ENCODE data around the gene UCP3. TPM values are rescaled to one million over a fixed set of nuclear protein-coding genes. Genes with fewer than 3 reads are reported as not detected.
A peak's percentile ranks its signal among the peaks of the same experiment; 100 is the strongest.

UCP3 gene
- total RNA-seq, 1 donor from 2014 or later, result 2.6 TPM

DNA sequence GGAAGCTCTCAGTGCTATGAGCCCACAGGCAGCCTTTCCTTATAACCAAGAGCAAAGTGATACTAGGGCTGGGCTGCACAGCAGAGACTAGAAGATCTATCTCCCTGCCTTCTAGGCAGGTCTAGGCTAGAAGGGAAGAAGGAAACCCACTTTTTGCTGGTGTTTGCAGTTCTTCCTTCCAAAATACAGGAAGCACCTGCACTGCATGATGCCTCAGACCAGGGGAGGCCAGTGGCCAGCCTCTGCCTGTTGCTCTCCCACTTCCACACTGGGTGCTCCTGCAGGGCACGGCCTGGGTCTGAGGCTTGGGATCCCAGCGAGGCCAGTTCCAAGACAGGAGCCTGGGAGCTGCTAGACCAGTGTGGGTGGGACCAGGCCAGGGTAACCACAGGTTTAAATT lies 6.0 kb upstream of the UCP3 start:
- intact Hi-C loops (cut with micrococcal nuclease), result loop anchor here (10.0 kb wide), 1 partner anchor 390 kb away; no protein-coding TSS in a partner anchor
- peaks cover 73% of the 10 kb centered on the region for H3K4me1 Mint-ChIP-seq (ENCODE audit: low read depth)
- no peaks in the 10 kb centered on the region for H3K27me3 Mint-ChIP-seq (ENCODE audit: low read depth)
- H3K36me3 Mint-ChIP-seq (ENCODE audit: low read depth), result peaks cover 27% of the 10 kb centered on the region
- peak overlapping the region; percentile 13 for H3K27ac Mint-ChIP-seq
- no peaks in the 10 kb centered on the region for H3K9me3 Mint-ChIP-seq
- no peak overlapping the region for H3K4me3 Mint-ChIP-seq (ENCODE audit: low read depth)
- no peak for DNase-seq (ENCODE audit: low spot score)

DNA sequence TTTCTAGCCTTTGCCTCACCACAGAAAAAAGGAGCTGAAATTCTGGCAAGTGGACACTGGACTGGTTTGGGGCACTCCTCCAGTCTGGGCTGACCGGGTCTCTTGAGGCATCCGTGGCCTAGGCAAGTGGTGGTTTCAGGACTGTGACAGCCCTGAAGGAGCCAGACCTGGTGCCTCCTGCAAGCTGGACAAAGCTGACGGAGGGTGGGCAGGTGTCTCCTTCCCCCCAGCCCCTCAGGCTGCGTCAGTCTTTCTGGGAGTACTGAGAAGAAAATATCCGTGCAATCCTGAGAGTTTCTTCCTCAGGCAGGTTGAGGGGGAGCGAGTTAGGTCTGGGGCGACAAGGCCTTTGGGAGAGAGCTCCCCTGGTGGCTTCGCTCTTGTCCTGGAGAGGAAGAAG lies 4.3 kb upstream of the UCP3 start:
- peak overlapping the region; percentile 99 for H3K27ac Mint-ChIP-seq
- peaks cover 86% of the 10 kb centered on the region for H3K4me1 Mint-ChIP-seq (ENCODE audit: low read depth)
- no peaks in the 10 kb centered on the region for H3K9me3 Mint-ChIP-seq
- intact Hi-C loops (cut with micrococcal nuclease), result loop anchor here (10.0 kb wide), 1 partner anchor 392 kb away; no protein-coding TSS in a partner anchor
- no peaks in the 10 kb centered on the region for H3K27me3 Mint-ChIP-seq (ENCODE audit: low read depth)
- DNase-seq (ENCODE audit: low spot score), result no peak
- peaks cover 25% of the 10 kb centered on the region for H3K36me3 Mint-ChIP-seq (ENCODE audit: low read depth)
- H3K4me3 Mint-ChIP-seq (ENCODE audit: low read depth), result no peak overlapping the region

DNA sequence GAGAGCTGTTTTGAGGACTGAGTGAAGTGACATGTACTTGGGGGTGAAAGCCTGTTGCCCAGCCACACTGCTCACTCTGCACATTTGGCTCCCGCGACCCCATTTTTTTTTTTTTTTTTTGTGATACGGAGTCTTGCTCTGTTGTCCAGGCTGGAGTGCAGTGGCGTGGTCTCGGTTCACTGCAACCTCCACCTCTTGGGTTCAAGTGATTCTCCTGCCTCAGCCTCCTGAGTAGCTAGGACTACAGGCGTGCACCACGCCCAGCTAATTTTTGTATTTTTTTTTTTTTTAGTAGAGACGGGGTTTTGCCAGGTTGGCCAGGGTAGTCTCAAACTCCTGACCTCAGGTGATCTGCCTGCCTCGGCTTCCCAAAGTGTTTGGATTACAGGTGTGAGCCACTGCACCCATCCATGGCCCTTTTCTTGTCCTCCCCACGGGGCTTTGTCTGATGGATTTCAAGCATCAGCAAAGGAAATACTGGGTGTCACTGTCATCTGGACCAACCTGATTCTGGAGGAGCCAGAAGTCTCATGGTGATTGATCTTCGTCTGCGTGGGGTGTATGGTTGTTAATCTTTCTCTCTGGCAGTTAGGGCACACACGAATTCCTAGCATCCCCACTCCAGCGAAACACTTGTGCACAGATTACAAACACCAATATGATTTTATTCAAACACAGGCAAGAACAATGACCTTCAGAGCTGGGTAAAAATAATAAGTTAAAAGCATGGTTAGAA lies 3.4 kb upstream of the UCP3 start:
- intact Hi-C loops (cut with micrococcal nuclease), result loop anchor here (10.0 kb wide), 1 partner anchor 393 kb away; no protein-coding TSS in a partner anchor
- no peaks in the 10 kb centered on the region for H3K9me3 Mint-ChIP-seq
- H3K4me3 Mint-ChIP-seq (ENCODE audit: low read depth), result no peak overlapping the region
- peaks cover 22% of the 10 kb centered on the region for H3K36me3 Mint-ChIP-seq (ENCODE audit: low read depth)
- H3K27ac Mint-ChIP-seq, result peak overlapping the region; percentile 99
- peaks cover 83% of the 10 kb centered on the region for H3K4me1 Mint-ChIP-seq (ENCODE audit: low read depth)
- DNase-seq (ENCODE audit: low spot score), result no peak
- no peaks in the 10 kb centered on the region for H3K27me3 Mint-ChIP-seq (ENCODE audit: low read depth)

DNA sequence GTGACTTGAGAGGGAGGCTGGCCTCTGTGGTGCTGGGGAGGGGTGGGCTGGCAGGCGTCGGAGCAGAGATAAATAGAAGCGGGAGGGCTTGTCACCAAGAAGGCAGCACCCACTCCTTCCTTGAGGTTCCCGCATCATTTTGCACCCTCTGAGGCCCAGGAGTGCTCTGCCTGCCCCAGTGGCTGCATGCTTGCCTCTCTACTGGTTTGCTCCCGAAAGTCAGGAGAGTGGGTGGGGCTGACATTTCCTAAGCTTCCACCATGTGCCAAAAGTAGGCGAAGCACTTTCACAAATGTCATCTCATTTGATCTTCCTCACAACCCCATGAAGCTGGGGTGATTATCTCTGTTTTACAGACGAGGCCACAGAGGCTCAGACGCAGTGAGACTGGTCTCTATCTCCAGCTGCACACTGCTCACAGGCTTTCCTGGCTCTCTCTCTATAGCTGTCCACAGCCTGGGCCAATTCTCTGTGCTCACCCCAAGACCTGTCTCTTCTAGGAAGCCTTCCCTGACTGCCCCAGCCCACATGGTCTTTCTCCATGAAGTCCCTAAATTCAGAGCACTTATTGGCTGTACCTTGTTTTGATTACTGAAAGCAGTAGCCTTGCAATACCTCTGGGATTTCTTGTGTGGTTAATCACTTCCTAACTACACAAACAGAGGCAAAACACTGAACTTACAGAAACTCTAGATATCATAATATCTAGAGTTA lies 2.6 kb upstream of the UCP3 start:
- H3K4me1 Mint-ChIP-seq (ENCODE audit: low read depth), result peaks cover 78% of the 10 kb centered on the region
- H3K4me3 Mint-ChIP-seq (ENCODE audit: low read depth), result peak overlapping the region; percentile 7
- DNase-seq (ENCODE audit: low spot score), result peak; percentile 52
- H3K27ac Mint-ChIP-seq, result peak overlapping the region; percentile 99
- peaks cover 15% of the 10 kb centered on the region for H3K36me3 Mint-ChIP-seq (ENCODE audit: low read depth)
- intact Hi-C loops (cut with micrococcal nuclease), result loop anchor here (1.0 to 10.0 kb wide), 5 partner anchors 9 to 393 kb away; no protein-coding TSS in a partner anchor
- H3K9me3 Mint-ChIP-seq, result no peaks in the 10 kb centered on the region
- H3K27me3 Mint-ChIP-seq (ENCODE audit: low read depth), result no peaks in the 10 kb centered on the region

DNA sequence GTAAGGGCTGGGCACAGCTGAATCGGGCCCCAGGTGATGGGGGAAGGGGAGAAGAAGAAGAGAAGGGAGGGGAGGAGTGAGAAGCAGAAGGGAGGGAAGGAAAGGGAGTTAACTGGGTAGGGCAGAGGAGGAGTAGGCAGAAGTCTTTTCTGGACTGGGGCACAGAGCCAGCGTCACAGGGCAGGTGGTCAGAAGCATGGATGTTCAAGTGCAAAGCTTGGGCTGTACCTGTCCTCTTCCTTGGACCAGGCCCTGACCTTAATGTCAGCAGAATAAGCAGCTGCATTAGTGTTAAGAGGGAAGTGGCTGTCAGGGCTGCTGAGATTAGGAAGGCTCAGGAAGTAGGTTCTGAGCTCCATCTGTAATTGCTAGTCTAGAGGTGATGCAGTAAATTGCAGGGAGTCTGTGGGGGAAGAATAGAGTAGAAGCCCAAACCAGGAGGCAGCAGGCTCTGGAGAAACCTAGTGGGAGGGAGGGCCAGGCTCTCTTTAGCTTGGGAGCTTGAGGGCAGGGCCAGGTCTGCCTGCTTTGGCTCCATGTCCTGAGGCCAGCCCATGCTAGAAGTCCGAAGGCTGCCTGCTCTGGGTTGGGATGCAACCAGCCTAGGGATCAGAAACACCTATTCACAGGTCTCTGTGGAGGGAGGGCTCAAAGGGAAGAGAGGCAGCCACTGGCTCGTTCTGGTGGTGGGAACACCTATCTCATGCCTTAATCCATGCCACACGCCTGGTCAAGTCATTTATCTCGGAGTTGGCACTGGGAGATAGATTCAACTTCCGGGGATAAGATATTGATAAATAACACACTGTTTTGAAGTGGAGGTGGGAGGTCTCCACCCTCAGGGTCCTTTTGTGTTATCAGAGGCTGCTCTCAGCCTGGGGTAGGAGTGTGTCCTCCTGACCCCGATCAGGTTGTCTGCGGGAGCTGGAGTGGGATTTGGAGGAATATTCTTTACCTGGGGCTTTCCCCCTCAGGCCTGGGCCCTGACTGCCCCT lies 1.7 kb upstream of the UCP3 start:
- peaks cover 72% of the 10 kb centered on the region for H3K4me1 Mint-ChIP-seq (ENCODE audit: low read depth)
- peaks cover 8% of the 10 kb centered on the region for H3K36me3 Mint-ChIP-seq (ENCODE audit: low read depth)
- H3K4me3 Mint-ChIP-seq (ENCODE audit: low read depth), result peak overlapping the region; percentile 37
- DNase-seq (ENCODE audit: low spot score), result no peak
- H3K27ac Mint-ChIP-seq, result peak overlapping the region; percentile 99
- H3K9me3 Mint-ChIP-seq, result no peaks in the 10 kb centered on the region
- H3K27me3 Mint-ChIP-seq (ENCODE audit: low read depth), result no peaks in the 10 kb centered on the region
- intact Hi-C loops (cut with micrococcal nuclease), result loop anchor here (1.0 to 10.0 kb wide), 5 partner anchors 10 to 394 kb away; no protein-coding TSS in a partner anchor

DNA sequence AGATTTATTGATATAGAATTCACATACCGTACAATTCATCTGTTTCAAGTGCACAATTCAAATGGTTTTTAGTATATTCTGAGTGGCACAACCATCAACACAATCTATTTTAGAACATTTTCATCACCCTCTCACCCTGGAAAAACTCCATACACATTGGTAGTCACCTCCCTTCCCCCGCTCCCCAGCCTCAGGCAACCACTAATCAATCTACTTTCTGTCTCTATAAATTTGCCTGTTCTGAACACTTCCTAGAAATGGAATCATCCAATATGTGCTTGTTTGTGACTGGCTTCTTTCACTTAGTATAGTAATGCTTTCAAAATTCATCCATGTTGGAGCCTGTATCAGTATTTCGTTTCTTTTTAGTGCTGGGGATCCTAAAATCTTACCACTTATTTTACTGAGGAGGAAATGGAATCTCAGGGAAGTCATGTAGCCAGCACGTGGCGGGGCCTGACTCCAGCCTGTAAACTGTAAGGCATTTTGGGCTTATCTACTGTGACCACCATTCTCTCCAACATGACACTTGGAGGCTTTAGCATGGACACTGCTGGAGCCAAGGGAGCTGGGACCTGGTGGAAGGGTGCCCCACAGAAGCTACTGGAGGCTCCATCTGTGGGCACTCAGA lies 905 bp upstream of the UCP3 start:
- H3K36me3 Mint-ChIP-seq (ENCODE audit: low read depth), result peaks cover 7% of the 10 kb centered on the region
- peak overlapping the region; percentile 99 for H3K27ac Mint-ChIP-seq
- intact Hi-C loops (cut with micrococcal nuclease), result loop anchor here (2.0 to 10.0 kb wide), 2 partner anchors 15 to 395 kb away; no protein-coding TSS in a partner anchor
- peaks cover 72% of the 10 kb centered on the region for H3K4me1 Mint-ChIP-seq (ENCODE audit: low read depth)
- no peak overlapping the region for H3K4me3 Mint-ChIP-seq (ENCODE audit: low read depth)
- H3K27me3 Mint-ChIP-seq (ENCODE audit: low read depth), result no peaks in the 10 kb centered on the region
- DNase-seq (ENCODE audit: low spot score), result no peak
- no peaks in the 10 kb centered on the region for H3K9me3 Mint-ChIP-seq

DNA sequence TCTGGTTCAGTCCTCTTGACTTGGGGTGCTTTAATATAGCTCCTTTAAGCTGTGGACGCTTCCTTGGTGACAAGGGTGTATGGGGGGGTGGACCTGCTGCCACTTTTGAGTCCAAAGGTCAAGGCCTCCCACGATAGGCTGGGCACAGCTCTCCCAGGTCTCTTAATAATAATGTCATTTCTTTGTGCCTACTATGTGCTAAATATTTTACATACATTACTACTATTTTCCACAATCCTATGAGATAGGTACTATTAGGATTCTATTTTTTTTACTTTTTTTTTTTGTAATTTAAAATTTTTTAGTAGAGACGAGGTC lies 304 bp upstream of the UCP3 start:
- H3K4me3 Mint-ChIP-seq (ENCODE audit: low read depth), result no peak overlapping the region
- intact Hi-C loops (cut with micrococcal nuclease), result no loop called here

DNA sequence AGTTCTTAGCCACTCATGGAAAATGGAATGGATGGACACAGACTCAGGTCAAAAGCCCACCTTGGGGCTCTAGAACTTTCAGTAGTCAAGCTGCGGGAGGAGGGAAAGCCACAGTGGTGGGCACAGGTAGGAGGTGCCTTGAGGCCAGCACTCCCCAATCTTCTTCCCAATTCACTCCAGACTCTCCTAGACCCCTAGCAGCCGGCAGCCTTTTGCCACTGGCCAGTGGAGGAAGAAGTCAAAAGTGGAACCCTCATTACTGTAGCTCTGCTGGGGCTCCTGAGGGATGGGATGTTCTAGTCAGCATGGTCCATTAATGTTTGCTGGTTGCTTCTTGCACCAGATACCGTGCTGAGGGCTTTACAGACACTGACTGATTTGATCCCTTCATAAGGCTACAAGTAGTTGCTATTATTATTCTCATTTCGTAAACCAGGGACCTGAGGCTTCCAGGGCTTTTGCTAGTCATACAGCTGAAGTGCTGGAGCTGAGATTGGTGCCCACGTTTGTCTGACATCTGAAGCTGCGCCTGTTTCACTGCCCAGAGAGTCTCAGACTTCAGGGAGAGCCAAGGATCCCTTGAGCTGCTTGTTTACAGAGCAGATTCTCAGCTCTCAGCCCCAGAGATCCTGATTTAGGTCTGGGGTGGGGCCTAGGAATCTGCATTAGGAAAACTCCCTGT lies 1.1 kb downstream of the UCP3 start:
- Mint-ChIP-seq H3K27ac (peak overlapping the region; percentile 24), H3K4me3 (ENCODE audit: low read depth) (no peak overlapping the region), H3K4me1 (ENCODE audit: low read depth) (peaks cover 68% of the 10 kb centered on the region), H3K9me3 (no peaks in the 10 kb centered on the region), H3K36me3 (ENCODE audit: low read depth) (peaks cover 12% of the 10 kb centered on the region), H3K27me3 (ENCODE audit: low read depth) (no peaks in the 10 kb centered on the region)
- DNase-seq (ENCODE audit: low spot score), result no peak
- intact Hi-C loops (cut with micrococcal nuclease), result no loop called here

More for the DNA sequence above, 304 bp upstream of the UCP3 start:
- Mint-ChIP-seq H3K27ac (peak overlapping the region; percentile 64), H3K4me1 (ENCODE audit: low read depth) (peaks cover 72% of the 10 kb centered on the region), H3K27me3 (ENCODE audit: low read depth) (no peaks in the 10 kb centered on the region), H3K36me3 (ENCODE audit: low read depth) (peaks cover 7% of the 10 kb centered on the region), H3K9me3 (no peaks in the 10 kb centered on the region)
- DNase-seq (ENCODE audit: low spot score), result no peak

DNA sequence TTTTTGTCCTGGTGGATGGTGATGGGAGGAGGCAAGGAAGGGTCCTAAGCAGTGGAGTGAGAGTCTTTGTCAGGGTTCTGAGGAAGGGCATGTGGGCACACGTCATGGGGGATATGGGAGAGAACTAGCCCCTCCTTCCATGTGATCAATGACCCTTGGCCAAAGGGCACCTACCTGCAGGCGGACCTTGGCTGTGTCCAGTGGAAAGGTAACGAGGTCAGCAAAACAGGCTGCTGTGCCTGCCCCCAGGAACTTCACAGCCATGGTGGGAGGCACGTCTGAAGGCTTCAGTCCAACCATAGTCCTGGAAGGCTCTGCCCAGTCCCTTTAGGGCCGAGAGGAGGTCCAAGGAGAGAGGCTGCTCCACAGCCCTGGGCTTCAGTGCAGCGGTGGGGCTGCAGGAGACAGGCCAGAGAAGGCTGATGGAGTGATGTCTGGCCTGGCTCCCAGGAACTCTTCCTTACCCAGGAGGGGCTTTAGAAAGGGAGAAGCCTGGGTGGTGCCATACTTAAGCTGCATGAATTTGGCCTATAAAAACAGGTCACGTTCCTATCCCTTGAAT lies 2.1 kb downstream of the UCP3 start:
- H3K9me3 Mint-ChIP-seq, result no peaks in the 10 kb centered on the region
- H3K27ac Mint-ChIP-seq, result peak overlapping the region; percentile 58
- DNase-seq (ENCODE audit: low spot score), result no peak
- H3K27me3 Mint-ChIP-seq (ENCODE audit: low read depth), result no peaks in the 10 kb centered on the region
- intact Hi-C loops (cut with micrococcal nuclease), result no loop called here
- H3K4me3 Mint-ChIP-seq (ENCODE audit: low read depth), result no peak overlapping the region
- peaks cover 15% of the 10 kb centered on the region for H3K36me3 Mint-ChIP-seq (ENCODE audit: low read depth)
- peaks cover 63% of the 10 kb centered on the region for H3K4me1 Mint-ChIP-seq (ENCODE audit: low read depth)

DNA sequence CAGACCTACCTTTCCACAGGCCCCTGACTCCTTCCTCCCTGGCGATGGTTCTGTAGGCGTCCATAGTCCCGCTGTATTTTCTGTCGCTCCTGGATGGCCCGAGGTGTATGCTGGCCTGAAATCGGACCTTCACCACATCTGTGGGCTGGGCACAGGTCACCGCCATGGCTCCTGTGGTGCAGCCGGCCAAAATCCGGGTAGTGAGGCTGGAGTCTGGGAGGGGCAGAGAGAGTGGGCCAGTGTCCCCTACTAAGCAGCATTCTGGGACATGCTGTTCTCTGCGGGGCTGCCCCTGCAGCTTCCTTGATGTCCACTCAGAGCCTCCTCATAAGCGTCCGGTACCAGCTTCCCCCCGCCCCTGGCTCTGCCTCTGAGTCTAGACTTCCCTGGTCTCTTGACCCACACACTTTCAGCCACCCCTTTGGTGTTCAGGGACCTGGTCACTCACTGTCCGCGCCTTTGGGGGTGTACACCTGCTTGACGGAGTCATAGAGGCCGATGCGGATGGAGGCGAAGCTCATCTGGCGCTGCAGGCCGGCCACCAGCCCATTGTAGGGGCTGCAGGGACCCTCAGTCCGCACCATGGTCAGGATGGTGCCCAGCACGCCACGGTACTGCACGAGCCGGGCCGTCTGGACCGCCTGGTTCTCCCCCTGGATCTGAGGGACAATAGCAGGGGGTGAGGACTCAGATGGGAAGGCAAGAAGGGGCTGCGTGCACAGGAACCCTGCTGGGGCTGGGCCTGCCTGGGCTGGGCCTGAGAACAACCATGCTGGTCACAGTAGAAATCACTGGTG lies 3.0 kb downstream of the UCP3 start:
- peak overlapping the region; percentile 92 for H3K27ac Mint-ChIP-seq
- no peaks in the 10 kb centered on the region for H3K27me3 Mint-ChIP-seq (ENCODE audit: low read depth)
- no peaks in the 10 kb centered on the region for H3K9me3 Mint-ChIP-seq
- intact Hi-C loops (cut with micrococcal nuclease), result loop anchor here (1.0 kb wide), 1 partner anchor 11 kb away; no protein-coding TSS in a partner anchor
- no peak for DNase-seq (ENCODE audit: low spot score)
- H3K4me1 Mint-ChIP-seq (ENCODE audit: low read depth), result peaks cover 54% of the 10 kb centered on the region
- H3K4me3 Mint-ChIP-seq (ENCODE audit: low read depth), result no peak overlapping the region
- H3K36me3 Mint-ChIP-seq (ENCODE audit: low read depth), result peaks cover 23% of the 10 kb centered on the region
